Ureter (tissue), 1 donor: Measurements from ENCODE around the gene CBX1. TPM values are rescaled to one million over a fixed set of nuclear protein-coding genes. Genes with fewer than 3 reads are reported as not detected.

Source experiments
- DNase-seq: peaks from one replicate; pipeline ENCODE4 v3.0.0-alpha.2; 2020; ENCODE audit warnings: low spot score
- total RNA-seq: library from RNA; stranded (reverse); gene quantifications from one replicate; pipeline ENCODE4 v1.2.4, GENCODE V29; 2023
- donor health status: DM: yes; HTN: yes; CAD: no.

CBX1 gene
- total RNA-seq, 1 donor from 2014 or later: 29.3 TPM

- DNase-seq: no peak
These were observed 75.3 kb downstream of the CBX1 start for GRCh38 chr17:48025904-48026501.

DNA sequence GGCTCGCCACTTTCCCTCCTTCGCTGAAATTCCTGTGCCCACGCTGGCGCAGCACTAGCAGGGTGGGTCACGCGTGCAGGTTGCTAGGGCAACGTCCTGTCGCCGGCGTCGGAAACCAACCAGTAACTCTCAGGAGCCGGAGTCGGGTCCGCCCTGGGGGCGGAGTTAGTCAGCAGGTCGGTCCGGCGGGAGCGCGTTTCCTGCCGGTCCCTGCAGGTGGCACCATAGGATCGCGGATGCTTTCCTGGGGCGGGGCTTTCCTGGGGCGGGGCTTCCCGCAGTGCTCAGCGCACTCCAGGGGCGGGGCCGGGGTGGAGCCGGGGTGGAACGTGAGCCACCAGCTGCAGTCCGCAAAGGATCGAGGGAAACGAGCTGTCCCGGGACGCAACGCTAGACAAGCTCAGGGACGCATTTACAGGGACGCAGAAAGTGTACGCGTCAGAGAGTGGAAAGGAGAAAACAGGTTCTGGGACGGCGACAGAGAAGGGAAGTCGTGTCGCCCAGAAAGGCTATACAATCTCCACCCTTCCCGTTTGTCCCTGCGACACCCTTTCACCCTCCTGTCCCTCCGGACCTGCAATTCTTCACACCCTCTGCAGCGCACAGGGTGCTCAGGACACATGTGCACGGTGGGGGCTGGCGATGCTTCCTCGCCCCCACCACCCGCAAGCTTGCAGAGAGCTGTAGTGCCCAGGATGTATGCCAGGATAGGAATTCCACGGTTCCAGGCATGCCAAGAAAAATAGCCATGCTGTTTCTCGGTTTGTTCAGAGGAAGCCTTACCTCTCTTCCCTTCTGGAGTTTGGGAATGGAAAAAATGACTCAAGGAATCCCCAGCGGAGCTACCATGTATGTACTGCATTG, 76.0 kb downstream of the CBX1 start:
- peak; percentile 99 for DNase-seq

DNA sequence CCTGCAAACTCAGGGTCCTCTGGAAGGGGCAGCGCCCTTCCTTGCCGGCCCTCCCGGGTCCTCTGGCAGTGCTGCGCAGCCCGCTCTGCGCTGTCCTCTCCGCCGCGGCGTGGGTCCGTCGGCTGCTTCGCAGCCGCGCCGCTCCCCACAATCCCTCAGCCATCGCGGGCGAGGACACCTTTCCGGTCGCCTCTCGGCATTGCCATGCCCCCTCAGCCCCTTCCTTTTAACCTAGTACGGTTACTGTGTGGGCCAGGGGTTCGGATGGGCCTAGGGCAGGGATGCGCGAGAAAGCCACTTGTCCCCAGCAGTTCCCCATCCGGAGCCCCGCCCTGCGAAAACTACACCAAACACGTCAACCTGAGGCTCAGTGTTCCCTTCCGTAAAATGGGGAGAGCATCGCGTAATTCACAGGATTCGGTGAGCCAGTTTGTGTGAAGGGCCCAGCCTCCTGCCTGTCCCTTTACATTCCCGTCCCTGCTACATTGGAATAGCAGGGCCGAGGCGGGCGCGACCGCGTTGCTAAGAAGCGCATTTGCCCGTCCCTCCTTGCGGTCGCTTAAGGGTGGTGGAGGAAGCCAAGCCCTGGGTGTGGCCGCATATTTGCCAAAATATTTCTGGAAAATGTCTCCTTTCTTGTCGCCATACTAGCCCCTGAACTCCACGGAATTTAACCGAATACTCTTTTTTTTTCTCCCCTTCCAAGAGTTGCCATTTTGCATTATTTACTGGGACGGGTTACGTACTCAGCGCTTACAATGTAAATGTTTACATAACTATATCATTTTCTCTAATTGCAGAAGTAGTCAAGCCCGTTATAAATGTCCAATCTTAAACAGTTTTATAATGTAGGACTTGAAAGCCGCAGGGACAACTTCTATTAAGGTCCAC, 76.9 kb downstream of the CBX1 start:
- DNase-seq: peak; percentile 69

GRCh38 chr17:48023400-48024148, 77.7 kb downstream of the CBX1 start:
- DNase-seq: peak; percentile 89

GRCh38 chr17:48022901-48023300, 78.4 kb downstream of the CBX1 start:
- no peak for DNase-seq

DNA sequence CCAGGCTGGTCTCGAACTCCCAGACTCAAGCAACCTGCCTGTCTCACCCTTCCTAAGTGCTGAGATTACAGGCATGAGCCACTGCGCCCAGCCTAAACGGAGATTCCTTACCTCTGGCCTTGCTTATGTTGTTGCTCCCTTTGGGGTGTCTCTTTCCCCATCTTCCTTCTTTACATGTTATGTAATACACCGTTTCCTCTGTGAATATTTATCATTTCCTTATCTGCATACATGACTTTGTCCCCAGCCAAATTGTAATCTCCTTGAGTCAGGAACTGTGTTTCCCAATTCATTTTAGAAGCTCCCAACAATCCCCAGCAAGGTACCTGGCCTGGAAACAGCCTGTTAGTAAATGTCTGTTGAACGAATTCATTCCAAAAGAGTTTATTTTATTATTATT, 79.3 kb downstream of the CBX1 start:
- no peak for DNase-seq

Other genes starting within 250 kb of the CBX1 start
- gene SP2, start 205.2 kb downstream of the CBX1 start, total RNA-seq: 22.7 TPM
- gene PNPO, start 159.9 kb downstream of the CBX1 start, total RNA-seq: 40.9 TPM
- 12.2 TPM for gene PRR15L, start 143.6 kb downstream of the CBX1 start, total RNA-seq
- 207 TPM for gene CDK5RAP3, start 130.4 kb downstream of the CBX1 start, total RNA-seq
- 29.1 TPM for gene COPZ2, start 63.7 kb downstream of the CBX1 start, total RNA-seq
- 143 TPM for gene NFE2L1, start 53.1 kb downstream of the CBX1 start, total RNA-seq
- 24.3 TPM for gene SNX11, start 6.3 kb upstream of the CBX1 start, total RNA-seq